Measurements from ENCODE around the gene COG7.
"Not testable (repeated sequence)": the region's sequence is repeated elsewhere in the genome, so short reads cannot be mapped to it uniquely, and the experiment has no call there.

The COG7 gene

GRCh38 chr16:23452572-23453337, at the start of gene COG7:
TSS of gene COG7 (minus strand) at chr16:23453189. CDS start at chr16:23452994, 195 bp downstream.
- DNase-seq = peak; percentile 47

GRCh38 chr16:23502466-23502865, 49.5 kb upstream of the COG7 start:
- DNase-seq = no peak

GRCh38 chr16:23501291-23501690, 48.3 kb upstream of the COG7 start:
- no peak for DNase-seq

GRCh38 chr16:23500862-23501225, 47.9 kb upstream of the COG7 start:
- no peak for DNase-seq

- no peak for DNase-seq
Measured at GRCh38 chr16:23500212-23500861, 47.3 kb upstream of the COG7 start.

GRCh38 chr16:23499801-23500200, 46.8 kb upstream of the COG7 start:
- DNase-seq = no peak

- no peak for DNase-seq
Measured at GRCh38 chr16:23498863-23499262, 45.9 kb upstream of the COG7 start.

- DNase-seq = no peak
Measured at GRCh38 chr16:23497543-23497868, 44.5 kb upstream of the COG7 start.

- DNase-seq = no peak
Measured at GRCh38 chr16:23496821-23497542, 44.0 kb upstream of the COG7 start.

- DNase-seq = no peak
Measured at GRCh38 chr16:23495671-23496070, 42.7 kb upstream of the COG7 start.

- DNase-seq = no peak
Measured at GRCh38 chr16:23494188-23494587, 41.2 kb upstream of the COG7 start.

- no peak for DNase-seq
Measured at GRCh38 chr16:23491490-23492391, 38.8 kb upstream of the COG7 start.

- DNase-seq = no peak
Measured at GRCh38 chr16:23486480-23486879, 33.5 kb upstream of the COG7 start.

GRCh38 chr16:23485841-23486240, 32.9 kb upstream of the COG7 start:
- DNase-seq = no peak

- DNase-seq = no peak
Measured at GRCh38 chr16:23485257-23485614, 32.2 kb upstream of the COG7 start.

- DNase-seq = no peak
Measured at GRCh38 chr16:23484510-23485256, 31.7 kb upstream of the COG7 start.

- DNase-seq = not testable (repeated sequence)
Measured at GRCh38 chr16:23483492-23483891, 30.5 kb upstream of the COG7 start.

- DNase-seq = no peak
Measured at GRCh38 chr16:23482778-23483177, 29.8 kb upstream of the COG7 start.

GRCh38 chr16:23480257-23480656, 27.3 kb upstream of the COG7 start:
- DNase-seq = no peak

GRCh38 chr16:23479138-23479537, 26.1 kb upstream of the COG7 start:
- no peak for DNase-seq

GRCh38 chr16:23478566-23478965, 25.6 kb upstream of the COG7 start:
- DNase-seq = no peak

- no peak for DNase-seq
Measured at GRCh38 chr16:23476289-23476688, 23.3 kb upstream of the COG7 start.
